K562 (cell line): ENCODE data around the gene AIPL1. TPM values are rescaled to one million over a fixed set of nuclear protein-coding genes. Genes with fewer than 3 reads are reported as not detected.
A peak's percentile ranks its signal among the peaks of the same experiment; 100 is the strongest.

Experiments
- BRF1 ChIP-seq: IDR thresholded peaks from 3 replicates; pipeline ENCODE4 v1.6.1; 2011; ENCODE audit warnings: borderline replicate concordance, mild to moderate bottlenecking; ENCODE audit not compliant: insufficient read length; ENCODE audit errors: extremely low read depth
- FOXJ2 ChIP-seq: fragments of 200-800 bp; sonication (Bioruptor generic); IDR thresholded peaks from 2 replicates; pipeline ENCODE4 v1.6.1; 2016; ENCODE audit warnings: missing genetic modification characterization, missing compliant biosample characterization
- HNRNPLL ChIP-seq: fragments of 200-400 bp; formaldehyde crosslinking; IDR thresholded peaks from 2 replicates; pipeline ENCODE4 v1.6.1; 2017; ENCODE audit warnings: low read length, low read depth, mild to moderate bottlenecking; ENCODE audit not compliant: poor library complexity, severe bottlenecking
- HOXB6 ChIP-seq: fragments of 250-450 bp; sonication (Bioruptor Pico); IDR thresholded peaks from 2 replicates; pipeline ENCODE4 v1.5.1; 2022; ENCODE audit warnings: mild to moderate bottlenecking, borderline replicate concordance
- HSF4 ChIP-seq: fragments of 250-450 bp; sonication (Bioruptor Pico); IDR thresholded peaks from 2 replicates; pipeline ENCODE4 v2.1.2; 2022; ENCODE audit warnings: mild to moderate bottlenecking, moderate library complexity, borderline replicate concordance
- KLF13 ChIP-seq: fragments of 450-650 bp; IDR thresholded peaks from 2 replicates; pipeline ENCODE4 v1.6.1; 2016; ENCODE audit warnings: missing genetic modification characterization, low read depth, mild to moderate bottlenecking, missing compliant biosample characterization, moderate library complexity, borderline replicate concordance
- MEF2D ChIP-seq: conservative IDR thresholded peaks from 2 replicates; pipeline ENCODE4 v1.6.1; 2016; ENCODE audit warnings: low read depth, missing genetic modification characterization, missing compliant biosample characterization
- SP1 ChIP-seq: sonication (generic); formaldehyde crosslinking; IDR thresholded peaks from 2 replicates; pipeline ENCODE4 v1.8.1; 2022; ENCODE audit warnings: mild to moderate bottlenecking, missing genetic modification reagents
- TAL1 ChIP-seq: fragments of 450-650 bp; IDR thresholded peaks from 2 replicates; pipeline ENCODE4 v1.6.1; 2016; ENCODE audit warnings: mild to moderate bottlenecking
- ZBTB2 ChIP-seq: fragments of 450-650 bp; IDR thresholded peaks from 2 replicates; pipeline ENCODE4 v1.6.1; 2016; ENCODE audit warnings: antibody characterized with exemption
- ZNF134 ChIP-seq: fragments of 250-450 bp; sonication (Bioruptor Pico); conservative IDR thresholded peaks from 2 replicates; pipeline ENCODE4 v1.4.0; 2020
- ZNF24 ChIP-seq: fragments of 450-650 bp; IDR thresholded peaks from 2 replicates; pipeline ENCODE4 v1.6.1; 2016
- polyA plus RNA-seq, 8 experiments: library from polyadenylated mRNA; depleted of rRNA in 4 of 8; stranded (reverse) in 5 of 8; unstranded in 3 of 8; fragments of >200 nt; fragmentation: Nextera tagmentation in 2 of 8; fragmentation: Illumina TruSeq in 1 of 8; extraction: Ambion mirVana in 2 of 8; extraction: Trizol in 1 of 8; gene quantifications; 2 replicates each; pipeline versions ENCODE4 v1.2.1 to v1.2.3, GENCODE V29; 2011 to 2014; ENCODE audit warnings: inconsistent platforms in 1 of 8, missing spikeins in 1 of 8
- total RNA-seq, 7 experiments: library from RNA; depleted of rRNA in 6 of 7; stranded (reverse); fragments of >200 nt in 6 of 7; fragmentation: Illumina TruSeq in 2 of 7; extraction: Trizol in 2 of 7; gene quantifications; 2 replicates each; pipeline versions ENCODE4 v1.2.1 to v1.2.3, GENCODE V29; 2011 to 2021; ENCODE audit warnings: low replicate concordance in 1 of 7
- TF ChIP-seq, protein P1 (sequence below): fragments of 200-800 bp; sonication (Bioruptor generic); IDR thresholded peaks from 2 replicates; pipeline ENCODE4 v1.6.1; 2017; ENCODE audit warnings: missing genetic modification characterization, missing compliant biosample characterization
- TF ChIP-seq, protein P2 (sequence below), 2 experiments: fragments of 450-650 bp; formaldehyde crosslinking in 1 of 2; IDR thresholded peaks; 2 replicates each; pipeline versions ENCODE4 v1.4.0 to v1.6.1; 2014 to 2020; ENCODE audit warnings: mild to moderate bottlenecking in 2 of 2, borderline replicate concordance in 1 of 2, low read depth in 1 of 2
- TF ChIP-seq, protein P3 (sequence below): sonication (generic); IDR thresholded peaks from 2 replicates; pipeline ENCODE4 v1.6.1; 2016

AIPL1 gene
- total and polyA plus RNA-seq, 9 of the 15 experiments (the other 6 are each of a cell fraction or from before 2014, with no cell fraction given) = not detected

DNA sequence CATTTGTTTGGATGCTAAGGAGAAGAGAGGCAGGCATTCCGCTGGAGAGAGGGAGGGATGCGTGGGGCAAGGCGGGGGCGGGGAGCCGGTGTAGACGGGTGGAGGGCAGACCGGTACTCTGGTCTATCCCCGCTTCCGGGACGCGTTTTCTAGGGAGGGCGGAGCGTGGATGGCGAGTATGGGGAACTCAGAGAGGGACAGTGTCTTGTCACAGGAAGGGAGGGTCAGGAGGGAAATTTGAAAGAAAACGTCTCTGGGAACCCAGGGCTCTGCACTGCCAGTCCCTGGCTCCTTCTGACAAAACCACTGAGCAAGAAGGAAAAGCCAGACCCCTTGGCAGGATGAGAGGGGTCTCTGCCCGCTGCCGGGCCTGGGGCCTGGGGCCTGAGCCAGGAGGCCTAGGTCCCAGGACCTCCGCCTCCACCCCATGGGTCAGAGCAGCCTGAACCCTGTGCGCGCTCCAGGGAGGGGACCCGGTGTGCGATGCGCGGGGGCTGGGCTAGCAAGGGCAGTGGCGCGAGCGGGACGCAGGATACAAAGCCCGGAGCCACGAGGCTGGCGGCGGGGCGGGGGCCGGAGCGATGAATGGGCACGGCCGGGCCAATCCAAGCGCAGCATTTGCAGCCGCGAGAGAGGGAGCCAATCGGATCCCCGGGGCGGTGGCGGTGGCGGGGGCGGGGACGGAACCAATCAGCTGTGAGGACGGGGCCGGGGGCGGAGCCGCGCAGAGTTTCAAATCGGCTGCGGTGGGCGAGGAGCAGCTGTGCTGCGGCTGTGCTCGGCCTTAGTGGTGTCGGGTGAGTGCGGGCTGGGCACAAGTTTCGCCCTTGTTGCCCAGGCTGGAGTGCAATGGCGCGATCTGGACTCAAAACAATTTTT, 9.0 kb upstream of the AIPL1 start, which contains the start of gene PIMREG (continued):
- TF ChIP-seq HNRNPLL (peak; percentile 41), HOXB6 (no peak), ZNF134 (CRISPR knock-in tag) (no peak), HSF4 (CRISPR knock-in tag) (no peak), BRF1 (no peak), ZNF24 (no peak), KLF13 (no peak), TAL1 (no peak), SP1 (CRISPR knock-in tag) (0 out of 2 replicates have a peak, but pooled peaks have one; percentile 20), FOXJ2 (tag) (no peak), MEF2D (no peak), ZBTB2 (no peak)
- TF ChIP-seq, protein P1, sequence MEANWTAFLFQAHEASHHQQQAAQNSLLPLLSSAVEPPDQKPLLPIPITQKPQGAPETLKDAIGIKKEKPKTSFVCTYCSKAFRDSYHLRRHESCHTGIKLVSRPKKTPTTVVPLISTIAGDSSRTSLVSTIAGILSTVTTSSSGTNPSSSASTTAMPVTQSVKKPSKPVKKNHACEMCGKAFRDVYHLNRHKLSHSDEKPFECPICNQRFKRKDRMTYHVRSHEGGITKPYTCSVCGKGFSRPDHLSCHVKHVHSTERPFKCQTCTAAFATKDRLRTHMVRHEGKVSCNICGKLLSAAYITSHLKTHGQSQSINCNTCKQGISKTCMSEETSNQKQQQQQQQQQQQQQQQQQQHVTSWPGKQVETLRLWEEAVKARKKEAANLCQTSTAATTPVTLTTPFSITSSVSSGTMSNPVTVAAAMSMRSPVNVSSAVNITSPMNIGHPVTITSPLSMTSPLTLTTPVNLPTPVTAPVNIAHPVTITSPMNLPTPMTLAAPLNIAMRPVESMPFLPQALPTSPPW (CRISPR knock-in tag) = peak; percentile 87
- TF ChIP-seq, protein P2, sequence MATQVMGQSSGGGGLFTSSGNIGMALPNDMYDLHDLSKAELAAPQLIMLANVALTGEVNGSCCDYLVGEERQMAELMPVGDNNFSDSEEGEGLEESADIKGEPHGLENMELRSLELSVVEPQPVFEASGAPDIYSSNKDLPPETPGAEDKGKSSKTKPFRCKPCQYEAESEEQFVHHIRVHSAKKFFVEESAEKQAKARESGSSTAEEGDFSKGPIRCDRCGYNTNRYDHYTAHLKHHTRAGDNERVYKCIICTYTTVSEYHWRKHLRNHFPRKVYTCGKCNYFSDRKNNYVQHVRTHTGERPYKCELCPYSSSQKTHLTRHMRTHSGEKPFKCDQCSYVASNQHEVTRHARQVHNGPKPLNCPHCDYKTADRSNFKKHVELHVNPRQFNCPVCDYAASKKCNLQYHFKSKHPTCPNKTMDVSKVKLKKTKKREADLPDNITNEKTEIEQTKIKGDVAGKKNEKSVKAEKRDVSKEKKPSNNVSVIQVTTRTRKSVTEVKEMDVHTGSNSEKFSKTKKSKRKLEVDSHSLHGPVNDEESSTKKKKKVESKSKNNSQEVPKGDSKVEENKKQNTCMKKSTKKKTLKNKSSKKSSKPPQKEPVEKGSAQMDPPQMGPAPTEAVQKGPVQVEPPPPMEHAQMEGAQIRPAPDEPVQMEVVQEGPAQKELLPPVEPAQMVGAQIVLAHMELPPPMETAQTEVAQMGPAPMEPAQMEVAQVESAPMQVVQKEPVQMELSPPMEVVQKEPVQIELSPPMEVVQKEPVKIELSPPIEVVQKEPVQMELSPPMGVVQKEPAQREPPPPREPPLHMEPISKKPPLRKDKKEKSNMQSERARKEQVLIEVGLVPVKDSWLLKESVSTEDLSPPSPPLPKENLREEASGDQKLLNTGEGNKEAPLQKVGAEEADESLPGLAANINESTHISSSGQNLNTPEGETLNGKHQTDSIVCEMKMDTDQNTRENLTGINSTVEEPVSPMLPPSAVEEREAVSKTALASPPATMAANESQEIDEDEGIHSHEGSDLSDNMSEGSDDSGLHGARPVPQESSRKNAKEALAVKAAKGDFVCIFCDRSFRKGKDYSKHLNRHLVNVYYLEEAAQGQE (IDR thresholded peaks at IDR 0.05; ENCODE audit: borderline replicate concordance) = no peak
- TF ChIP-seq, protein P2 (CRISPR knock-in tag; IDR thresholded peaks at IDR 0.05; ENCODE audit: low read depth) = no peak
- TF ChIP-seq, protein P3, sequence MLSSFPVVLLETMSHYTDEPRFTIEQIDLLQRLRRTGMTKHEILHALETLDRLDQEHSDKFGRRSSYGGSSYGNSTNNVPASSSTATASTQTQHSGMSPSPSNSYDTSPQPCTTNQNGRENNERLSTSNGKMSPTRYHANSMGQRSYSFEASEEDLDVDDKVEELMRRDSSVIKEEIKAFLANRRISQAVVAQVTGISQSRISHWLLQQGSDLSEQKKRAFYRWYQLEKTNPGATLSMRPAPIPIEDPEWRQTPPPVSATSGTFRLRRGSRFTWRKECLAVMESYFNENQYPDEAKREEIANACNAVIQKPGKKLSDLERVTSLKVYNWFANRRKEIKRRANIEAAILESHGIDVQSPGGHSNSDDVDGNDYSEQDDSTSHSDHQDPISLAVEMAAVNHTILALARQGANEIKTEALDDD = no peak
